ENCODE data around the gene CTNNBL1. TPM values are rescaled to one million over a fixed set of nuclear protein-coding genes. Genes with fewer than 3 reads are reported as not detected.

Gene CTNNBL1
- total and polyA plus RNA-seq, 8 donors, result 10.5 to 148 (median 42.0) TPM

DNA sequence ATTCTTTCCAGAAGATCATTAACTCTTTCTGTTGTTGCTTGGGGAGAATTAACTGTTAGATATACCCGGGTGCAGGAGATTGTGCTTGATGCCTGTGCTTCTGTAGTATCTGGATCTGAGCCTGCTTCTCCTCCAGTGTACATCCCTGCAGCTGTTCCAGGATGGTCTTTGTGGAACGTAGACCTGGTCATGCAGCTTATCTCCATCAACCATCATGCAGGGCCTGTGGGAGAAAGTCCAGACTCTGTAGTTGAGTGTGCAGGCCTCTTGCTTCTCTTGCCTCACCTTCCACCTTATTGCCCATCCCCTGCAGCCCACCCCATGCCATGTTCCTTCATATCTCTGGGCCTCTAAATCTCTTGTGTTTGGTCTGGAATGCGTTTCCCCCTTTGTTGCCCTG lies 133.8 kb downstream of the CTNNBL1 start:
- H3K4me3 ChIP-seq, result no peak overlapping the region
- no peaks in the 10 kb centered on the region for H3K9me3 ChIP-seq
- H3K27ac ChIP-seq, result no peak overlapping the region
- H3K4me1 ChIP-seq, result peaks cover 0 to 21% (median 0%) of the 10 kb centered on the region in 4 donors
- TF ChIP-seq CTCF (IDR thresholded peaks at IDR 0.05) (no peak), POLR2AphosphoS5 (IDR thresholded peaks at IDR 0.05) (no peak), EP300 (IDR thresholded peaks at IDR 0.05) (no peak), POLR2A (IDR thresholded peaks at IDR 0.05) (no peak)
- H3K36me3 ChIP-seq, result no peaks in the 10 kb centered on the region
- no peaks in the 10 kb centered on the region for H3K27me3 ChIP-seq
- intact Hi-C loops (cut with DNase I; ENCODE audit: low total_unique reads), result no loop called here
- 91 to 97% (median 94%) methylated on average over 3 of the region's 3 CpGs for WGBS, 5 donors
- no peak for DNase-seq

GRCh38 chr20:37828684-37829083 lies 134.9 kb downstream of the CTNNBL1 start:
- 79 to 84% (median 79%) methylated on average over 4 of the region's 4 CpGs for WGBS, 5 donors

GRCh38 chr20:37829128-37829527 lies 135.3 kb downstream of the CTNNBL1 start:
- Histone ChIP-seq H3K9me3 (no peaks in the 10 kb centered on the region), H3K36me3 (no peaks in the 10 kb centered on the region), H3K4me3 (no peak overlapping the region), H3K4me1 (peaks cover 0 to 20% (median 0%) of the 10 kb centered on the region in 4 donors), H3K27ac (no peak overlapping the region), H3K27me3 (no peaks in the 10 kb centered on the region)
- WGBS, 5 donors, result 86 to 99% (median 95%) methylated on average over 2 to 3 of the region's 3 CpGs
- no peak for TF ChIP-seq EP300 (IDR thresholded peaks at IDR 0.05)
- TF ChIP-seq POLR2AphosphoS5 (IDR thresholded peaks at IDR 0.05), result no peak
- no peak for TF ChIP-seq CTCF (IDR thresholded peaks at IDR 0.05)
- no peak for TF ChIP-seq POLR2A (IDR thresholded peaks at IDR 0.05)
- intact Hi-C loops (cut with DNase I; ENCODE audit: low total_unique reads), result no loop called here
- DNase-seq, result no peak

More at GRCh38 chr20:37828684-37829083, 134.9 kb downstream of the CTNNBL1 start:
- intact Hi-C loops (cut with DNase I; ENCODE audit: low total_unique reads), result no loop called here
- DNase-seq, result no peak
- no peaks in the 10 kb centered on the region for H3K27me3 ChIP-seq
- TF ChIP-seq CTCF (IDR thresholded peaks at IDR 0.05) (no peak), POLR2AphosphoS5 (IDR thresholded peaks at IDR 0.05) (no peak), EP300 (IDR thresholded peaks at IDR 0.05) (no peak), POLR2A (IDR thresholded peaks at IDR 0.05) (no peak)
- H3K4me3 ChIP-seq, result no peak overlapping the region
- peaks cover 0 to 22% (median 0%) of the 10 kb centered on the region in 4 donors for H3K4me1 ChIP-seq
- H3K9me3 ChIP-seq, result no peaks in the 10 kb centered on the region
- no peak overlapping the region for H3K27ac ChIP-seq
- no peaks in the 10 kb centered on the region for H3K36me3 ChIP-seq

DNA sequence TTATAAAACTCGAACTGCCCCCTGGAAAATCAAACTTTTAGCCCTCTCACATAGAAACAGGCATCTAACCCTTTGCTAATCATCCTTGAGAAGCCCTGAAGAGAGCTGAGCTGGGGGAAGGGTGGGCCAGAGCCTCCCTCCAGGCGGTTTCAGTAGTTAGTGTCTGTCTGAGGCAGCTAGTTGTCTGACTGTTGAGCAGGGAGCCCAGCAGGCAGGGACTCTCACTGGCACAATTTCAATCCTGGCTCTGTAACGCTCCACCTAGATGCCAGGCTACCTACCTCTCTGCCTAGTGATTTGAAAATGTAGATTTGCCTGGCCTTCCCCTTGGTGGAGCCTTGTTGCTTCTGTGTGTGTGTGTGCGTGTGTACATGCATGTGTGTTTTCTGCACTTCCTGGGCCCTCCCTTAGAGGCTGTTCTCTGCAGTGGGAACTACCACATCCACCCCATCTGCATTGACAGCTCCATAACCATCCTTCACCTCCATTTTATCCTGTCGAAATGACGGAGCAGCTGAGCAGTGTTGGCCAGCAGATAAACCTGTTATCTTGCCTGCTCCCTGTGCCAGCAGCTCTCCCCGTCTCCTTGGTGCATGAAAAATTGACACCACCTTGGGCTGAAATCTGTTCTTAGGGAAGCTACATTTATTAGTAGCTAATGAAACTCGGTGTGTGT lies 139.5 kb downstream of the CTNNBL1 start:
- H3K4me1 ChIP-seq, result peaks cover 0 to 24% (median 0%) of the 10 kb centered on the region in 4 donors
- no peaks in the 10 kb centered on the region for H3K36me3 ChIP-seq
- no peak overlapping the region for H3K4me3 ChIP-seq
- DNase-seq, result peak in 1 of 2 donors; percentile 25
- 80 to 90% (median 85%) methylated on average over 8 of the region's 8 CpGs for WGBS, 5 donors
- TF ChIP-seq CTCF (IDR thresholded peaks at IDR 0.05), result no peak
- TF ChIP-seq POLR2A (IDR thresholded peaks at IDR 0.05), result no peak
- no peak for TF ChIP-seq EP300 (IDR thresholded peaks at IDR 0.05)
- TF ChIP-seq POLR2AphosphoS5 (IDR thresholded peaks at IDR 0.05), result no peak
- intact Hi-C loops (cut with DNase I; ENCODE audit: low total_unique reads), result no loop called here
- H3K9me3 ChIP-seq, result no peaks in the 10 kb centered on the region
- no peaks in the 10 kb centered on the region for H3K27me3 ChIP-seq
- peak overlapping the region in 1 of 5 donors; percentile 74 for H3K27ac ChIP-seq

Data from stomach (tissue), 9 donors.